IMR-90 (cell line): ENCODE data around the gene SRCAP. TPM values are rescaled to one million over a fixed set of nuclear protein-coding genes. Genes with fewer than 3 reads are reported as not detected.

Source experiments
- ATAC-seq: fragments of 200-7000 bp; cut with Tn5 transposase; 2 replicates; pipeline ENCODE4 v1.9.1; 2020; ENCODE audit warnings: low read depth, mild to moderate bottlenecking, moderate library complexity
- BruUV-seq: library from RNA; stranded (reverse); fragments of 400-500 nt; replicated peaks from 2 replicates; lab custom pipeline; 2021; lab: Mats Ljungman, UMichigan
- CTCF ChIA-PET: fragments of 300-600 bp; formaldehyde crosslinking; extraction: SDS; loops from one replicate; lab custom pipeline; 2021; ENCODE audit warnings: antibody characterized with exemption; lab: Yijun Ruan, JAX
- POLR2A ChIA-PET: fragments of 300-600 bp; sonication (Branson Sonifier 250); formaldehyde crosslinking; loops from one replicate; lab custom pipeline; 2022; ENCODE audit warnings: antibody characterized with exemption; ENCODE audit not compliant: unreplicated experiment; lab: Charles Lee
- DNase-seq: peaks from one replicate; pipeline ENCODE4 v3.0.0; 2013
- H2AFZ ChIP-seq: replicated peaks from 2 replicates; pipeline ENCODE3; 2013; ENCODE audit warnings: low read length, mild to moderate bottlenecking; ENCODE audit not compliant: poor library complexity
- H2AK5ac ChIP-seq: 2 replicates; pipeline ENCODE4 v1.6.1; 2013; ENCODE audit warnings: low read depth, low read length, inconsistent platforms
- H2AK9ac ChIP-seq: replicated peaks from 2 replicates; pipeline ENCODE3; 2013; ENCODE audit warnings: mild to moderate bottlenecking, low read depth, low read length, moderate library complexity; ENCODE audit not compliant: poor library complexity
- H2BK120ac ChIP-seq: 2 replicates; pipeline ENCODE4 v1.6.1; 2013; ENCODE audit warnings: low read depth, low read length, inconsistent platforms
- H2BK15ac ChIP-seq: 3 replicates; pipeline ENCODE4 v1.6.1; 2013; ENCODE audit warnings: low read depth, low read length, inconsistent platforms
- H2BK20ac ChIP-seq: 2 replicates; pipeline ENCODE4 v1.6.1; 2013; ENCODE audit warnings: low read depth, mild to moderate bottlenecking, inconsistent platforms, low read length, moderate library complexity
- H2BK5ac ChIP-seq: 2 replicates; pipeline ENCODE4 v1.6.1; 2013; ENCODE audit warnings: mild to moderate bottlenecking, low read depth, low read length, inconsistent platforms; ENCODE audit not compliant: poor library complexity, severe bottlenecking
- H3K14ac ChIP-seq: replicated peaks from 2 replicates; pipeline ENCODE4 v1.6.1; 2013; ENCODE audit warnings: low read depth, low read length, inconsistent platforms
- H3K18ac ChIP-seq: 2 replicates; pipeline ENCODE4 v1.6.1; 2013; ENCODE audit warnings: low read depth, low read length, control low read depth
- H3K23ac ChIP-seq: 2 replicates; pipeline ENCODE4 v1.6.1; 2013; ENCODE audit warnings: low read depth, low read length, inconsistent platforms
- H3K27ac ChIP-seq: 2 replicates; pipeline ENCODE4 v1.5.1; 2013; ENCODE audit warnings: mild to moderate bottlenecking, control low read depth, low read length; ENCODE audit not compliant: insufficient read depth
- H3K27me3 ChIP-seq: 2 replicates; pipeline ENCODE4 v1.6.1; 2013; ENCODE audit warnings: low read length; ENCODE audit not compliant: control insufficient read depth, insufficient read depth
- H3K36me3 ChIP-seq: 2 replicates; pipeline ENCODE4 v1.6.1; 2013; ENCODE audit warnings: low read length, mixed read lengths; ENCODE audit not compliant: control insufficient read depth, insufficient read depth
- H3K4ac ChIP-seq: 2 replicates; pipeline ENCODE4 v1.6.1; 2013; ENCODE audit warnings: low read depth, low read length, inconsistent platforms
- H3K4me1 ChIP-seq: 2 replicates; pipeline ENCODE4 v1.6.1; 2013; ENCODE audit warnings: low read length, mixed read lengths; ENCODE audit not compliant: control insufficient read depth, insufficient read depth
- H3K4me2 ChIP-seq: 2 replicates; pipeline ENCODE4 v1.6.1; 2013; ENCODE audit warnings: low read depth, mild to moderate bottlenecking, control low read depth, low read length, moderate library complexity
- H3K4me3 ChIP-seq: 2 replicates; pipeline ENCODE4 v1.5.1; 2013; ENCODE audit warnings: low read depth, mild to moderate bottlenecking, control low read depth, low read length, moderate library complexity; ENCODE audit not compliant: insufficient read depth
- H3K56ac ChIP-seq: 2 replicates; pipeline ENCODE4 v1.6.1; 2013; ENCODE audit warnings: low read length, inconsistent platforms; ENCODE audit not compliant: insufficient read depth; ENCODE audit errors: extremely low read depth
- H3K79me1 ChIP-seq, 2 experiments: 2 replicates each; pipeline ENCODE4 v1.6.1; 2013; ENCODE audit warnings: low read length in 2 of 2, inconsistent platforms in 1 of 2, low read depth in 1 of 2
- H3K9ac ChIP-seq: 2 replicates; pipeline ENCODE4 v1.6.1; 2013; ENCODE audit warnings: low read depth, low read length, control low read depth
- H3K9me1 ChIP-seq: 2 replicates; pipeline ENCODE4 v1.6.1; 2013; ENCODE audit warnings: low read length, inconsistent platforms; ENCODE audit not compliant: insufficient read depth
- H3K9me3 ChIP-seq: 2 replicates; pipeline ENCODE4 v1.6.1; 2013; ENCODE audit warnings: low read length; ENCODE audit not compliant: control insufficient read depth, insufficient read depth
- H4K20me1 ChIP-seq: 2 replicates; pipeline ENCODE4 v1.6.1; 2013; ENCODE audit warnings: low read length, inconsistent platforms; ENCODE audit not compliant: insufficient read depth
- H4K5ac ChIP-seq: 2 replicates; pipeline ENCODE4 v1.6.1; 2013; ENCODE audit warnings: mild to moderate bottlenecking, low read depth, low read length, control low read depth
- H4K8ac ChIP-seq, 2 experiments: 2 replicates each; pipeline ENCODE4 v1.6.1; 2013; ENCODE audit warnings: low read depth in 2 of 2, low read length in 2 of 2, control low read depth in 1 of 2, inconsistent platforms in 1 of 2
- H4K91ac ChIP-seq: 2 replicates; pipeline ENCODE4 v1.6.1; 2013; ENCODE audit warnings: low read depth, low read length, inconsistent platforms; ENCODE audit not compliant: insufficient read depth
- CEBPB ChIP-seq: IDR thresholded peaks from 2 replicates; pipeline ENCODE4 v1.6.1; 2012; ENCODE audit warnings: low read depth, low read length, improper control_type of control experiment
- MXI1 ChIP-seq: IDR thresholded peaks from 2 replicates; pipeline ENCODE4 v1.6.1; 2012; ENCODE audit warnings: low read depth, mild to moderate bottlenecking, low read length, moderate library complexity, borderline replicate concordance
- POLR2A ChIP-seq: IDR thresholded peaks from 2 replicates; pipeline ENCODE4 v1.6.1; 2012; ENCODE audit warnings: mild to moderate bottlenecking, low read depth, low read length
- RCOR1 ChIP-seq: IDR thresholded peaks from 2 replicates; pipeline ENCODE4 v1.6.1; 2012; ENCODE audit warnings: mild to moderate bottlenecking, low read length, improper control_type of control experiment; ENCODE audit not compliant: insufficient replicate concordance
- RFX5 ChIP-seq: IDR thresholded peaks from 2 replicates; pipeline ENCODE4 v1.8.0; 2012; ENCODE audit warnings: low read depth, mild to moderate bottlenecking, low read length, moderate library complexity
- WGBS, 2 experiments: methylation state at CpG; one replicate each; pipeline versions ENCODE4 v1.1.5 to v1.1.7; 2013; ENCODE audit warnings: missing lambda C conversion rate in 2 of 2; ENCODE audit not compliant: insufficient read length in 1 of 2; ENCODE audit errors: extremely low coverage in 2 of 2; 5-methylcytosine and 5-hydroxymethylcytosine counted together
- dilution Hi-C: fragments of 300-500 bp; cut with HindIII; formaldehyde crosslinking; loops from one replicate; pipeline ENCODE4 v1.14.3; 2018; ENCODE audit warnings: low sequenced_read_pairs; ENCODE audit not compliant: unreplicated experiment
- in situ Hi-C: fragments of 300-500 bp; cut with MboI; formaldehyde crosslinking; loops from 3 replicates; pipeline ENCODE4 v1.14.3; 2019; ENCODE audit warnings: low sequenced_read_pairs, inconsistent platforms, mixed read lengths
- intact Hi-C: fragments of 100-400 bp; cut with micrococcal nuclease; formaldehyde crosslinking; loops from 2 replicates; pipeline ENCODE4 v1.10.0; 2022
- polyA plus RNA-seq, 3 experiments: library from polyadenylated mRNA; depleted of rRNA; stranded (reverse); fragments of >200 nt; gene quantifications; 2 replicates each; pipeline ENCODE4 v1.2.3, GENCODE V29; 2012; ENCODE audit warnings: low replicate concordance in 1 of 3
- total RNA-seq: library from RNA; depleted of rRNA; stranded (reverse); fragments of >200 nt; gene quantifications from 2 replicates; pipeline ENCODE4 v1.2.3, GENCODE V29; 2012
- TF ChIP-seq, protein P1 (sequence below): conservative IDR thresholded peaks from 2 replicates; pipeline ENCODE4 v1.5.1; 2012; ENCODE audit warnings: mild to moderate bottlenecking, low read depth, low read length, improper control_type of control experiment

Gene SRCAP
- total and polyA plus RNA-seq, 2 of the 4 experiments (the other 2 are of a cell fraction): 4.5 to 8.2 TPM

DNA sequence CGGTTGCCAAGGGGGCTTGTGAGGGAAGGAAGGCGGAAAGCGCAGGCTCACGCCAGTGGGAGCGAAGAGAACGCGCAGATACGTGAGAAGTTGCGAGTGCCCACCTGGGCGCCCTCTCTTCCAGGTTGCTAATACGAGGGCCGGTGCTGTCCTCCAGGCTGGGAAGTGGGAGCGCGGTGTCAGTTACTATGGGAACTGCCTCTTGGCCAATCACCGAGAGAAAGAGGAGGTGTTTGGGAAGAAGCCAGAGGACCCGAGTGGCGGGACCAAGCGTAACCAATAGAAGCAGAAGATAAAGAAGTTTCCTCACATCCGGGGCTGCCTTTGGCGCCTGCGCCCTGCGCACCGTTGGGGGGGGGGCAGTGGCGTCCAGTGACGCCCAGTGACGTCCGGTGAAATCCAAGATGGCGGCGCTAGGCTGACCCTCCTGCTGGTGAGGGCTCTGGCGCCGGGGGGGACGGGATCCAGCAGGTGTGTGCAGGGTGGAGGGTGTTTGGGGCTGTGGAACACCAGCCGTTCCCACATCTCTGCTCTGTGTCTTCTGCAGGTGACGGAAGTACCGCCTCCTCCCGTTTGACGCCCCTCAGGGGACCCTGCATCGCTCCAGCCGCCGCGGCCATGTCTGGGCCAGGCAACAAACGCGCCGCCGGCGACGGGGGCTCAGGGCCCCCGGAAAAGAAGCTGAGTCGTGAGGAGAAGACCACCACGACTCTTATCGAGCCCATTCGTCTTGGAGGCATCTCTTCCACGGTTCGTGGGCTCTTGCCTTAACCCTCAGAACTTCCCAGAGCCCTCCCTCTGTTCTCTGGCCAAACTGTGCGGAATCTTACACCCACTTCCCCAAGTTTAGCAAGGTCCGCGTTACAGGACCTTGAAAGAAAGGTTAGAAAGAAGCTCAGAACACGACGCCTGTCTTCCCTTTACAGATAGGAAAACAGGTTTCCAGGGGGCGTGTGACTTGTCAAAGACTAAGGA, 63.2 kb downstream of the SRCAP start, which contains the start of the genes CFAP119 and RNF40:
TSS of gene CFAP119 (minus strand) at position 135 of the 975 bp plus-strand sequence. CDS start 314 bp downstream, outside the sequence.
TSS of gene RNF40 (plus strand) at position 395 of the 975 bp plus-strand sequence. CDS start at position 619, 224 bp downstream.
- Histone ChIP-seq H3K9ac (peak within 1 kb of the TSS; percentile 92), H3K56ac (peak within 1 kb of the TSS; percentile 80), H3K4me2 (peak within 1 kb of the TSS; percentile 95), H3K79me1 (peaks cover 20 to 55% of the 10 kb centered on the region in 2 experiments), H2AK5ac (peak within 1 kb of the TSS; percentile 96), H4K5ac (peak within 1 kb of the TSS; percentile 37; the same call in 1 of the 2 replicates), H3K27ac (peak within 1 kb of the TSS; percentile 89), H3K14ac (peak within 1 kb of the TSS; percentile 94), H3K4me1 (peaks cover 12% of the 10 kb centered on the region), H3K9me1 (0 out of 2 replicates have a peak, but pooled peaks cover 4% of the 10 kb centered on the region), H4K20me1 (peaks cover 17% of the 10 kb centered on the region), H2BK5ac (peak within 1 kb of the TSS; percentile 72), H3K18ac (no peak within 1 kb of the TSS), H2BK120ac (no peak within 1 kb of the TSS; the same call in 1 of the 2 replicates), H3K27me3 (no peaks in the 10 kb centered on the region), H2AFZ (peak within 1 kb of the TSS; percentile 100), H4K91ac (peak within 1 kb of the TSS; percentile 83), H3K36me3 (peaks cover 35% of the 10 kb centered on the region), H3K23ac (peak within 1 kb of the TSS; percentile 82), H2AK9ac (peak within 1 kb of the TSS; percentile 99), H2BK20ac (no peak within 1 kb of the TSS), H3K4ac (peak within 1 kb of the TSS; percentile 79), H2BK15ac (no peak within 1 kb of the TSS), H4K8ac (peak within 1 kb of the TSS; percentile 78 to 96), H3K4me3 (peak within 1 kb of the TSS; percentile 86), H3K9me3 (no peaks in the 10 kb centered on the region)
- CTCF ChIA-PET: no interaction called here
- WGBS, 2 experiments: 1% methylated on average over 16 of the region's 60 CpGs; no CpG with 5 or more reads in 1 of the 2 experiments
- peak; percentile 96 for ATAC-seq
- in situ Hi-C loops: no loop called here
- POLR2A ChIA-PET: interaction anchor here (0.6 kb wide), 1 partner anchor 11 kb away, joined by 7 read pairs; no protein-coding TSS in a partner anchor
- TF ChIP-seq RCOR1 (no peak), CEBPB (peak; percentile 85), POLR2A (peak; percentile 88), RFX5 (no peak), MXI1 (peak; percentile 87)
- TF ChIP-seq, protein P1, sequence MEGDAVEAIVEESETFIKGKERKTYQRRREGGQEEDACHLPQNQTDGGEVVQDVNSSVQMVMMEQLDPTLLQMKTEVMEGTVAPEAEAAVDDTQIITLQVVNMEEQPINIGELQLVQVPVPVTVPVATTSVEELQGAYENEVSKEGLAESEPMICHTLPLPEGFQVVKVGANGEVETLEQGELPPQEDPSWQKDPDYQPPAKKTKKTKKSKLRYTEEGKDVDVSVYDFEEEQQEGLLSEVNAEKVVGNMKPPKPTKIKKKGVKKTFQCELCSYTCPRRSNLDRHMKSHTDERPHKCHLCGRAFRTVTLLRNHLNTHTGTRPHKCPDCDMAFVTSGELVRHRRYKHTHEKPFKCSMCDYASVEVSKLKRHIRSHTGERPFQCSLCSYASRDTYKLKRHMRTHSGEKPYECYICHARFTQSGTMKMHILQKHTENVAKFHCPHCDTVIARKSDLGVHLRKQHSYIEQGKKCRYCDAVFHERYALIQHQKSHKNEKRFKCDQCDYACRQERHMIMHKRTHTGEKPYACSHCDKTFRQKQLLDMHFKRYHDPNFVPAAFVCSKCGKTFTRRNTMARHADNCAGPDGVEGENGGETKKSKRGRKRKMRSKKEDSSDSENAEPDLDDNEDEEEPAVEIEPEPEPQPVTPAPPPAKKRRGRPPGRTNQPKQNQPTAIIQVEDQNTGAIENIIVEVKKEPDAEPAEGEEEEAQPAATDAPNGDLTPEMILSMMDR: no peak
- peak; percentile 97 for DNase-seq
- dilution Hi-C loops: no loop called here
- intact Hi-C loops: loop anchor here (5.0 kb wide), 1 partner anchor 160 kb away; the partner anchor contains the start of gene FBXL19
- no TSS peak for BruUV-seq
